ENCODE results near the gene CCDC102A.

CCDC102A gene

GRCh38 chr16:57538235-57538721 lies 1.9 kb upstream of the CCDC102A start:
- Histone ChIP-seq H3K27me3 (replicated peaks; ENCODE audit: control insufficient read depth, insufficient read depth, low read length, poor library complexity, severe bottlenecking) (no peaks in the 10 kb centered on the region), H3K4me3 (ENCODE audit: insufficient read depth, low read depth, low read length, poor library complexity, severe bottlenecking) (no peak overlapping the region), H3K9me3 (ENCODE audit: control insufficient read depth, low read length) (no peaks in the 10 kb centered on the region), H3K27ac (ENCODE audit: insufficient read depth, low read length, poor library complexity, severe bottlenecking) (peak overlapping the region; percentile 96), H3K4me1 (ENCODE audit: control insufficient read depth, insufficient read depth, low read length, poor library complexity, severe bottlenecking) (peaks cover 50% of the 10 kb centered on the region), H3K36me3 (ENCODE audit: control insufficient read depth, insufficient read depth, low read length) (no peaks in the 10 kb centered on the region)
- no peak for DNase-seq

GRCh38 chr16:57537581-57538234 lies 1.3 kb upstream of the CCDC102A start:
- DNase-seq, result no peak
- H3K27me3 ChIP-seq (replicated peaks; ENCODE audit: control insufficient read depth, insufficient read depth, low read length, poor library complexity, severe bottlenecking), result no peaks in the 10 kb centered on the region
- H3K9me3 ChIP-seq (ENCODE audit: control insufficient read depth, low read length), result no peaks in the 10 kb centered on the region
- H3K4me3 ChIP-seq (ENCODE audit: insufficient read depth, low read depth, low read length, poor library complexity, severe bottlenecking), result peak overlapping the region; percentile 83
- no peaks in the 10 kb centered on the region for H3K36me3 ChIP-seq (ENCODE audit: control insufficient read depth, insufficient read depth, low read length)
- peak overlapping the region; percentile 96 for H3K27ac ChIP-seq (ENCODE audit: insufficient read depth, low read length, poor library complexity, severe bottlenecking)
- peaks cover 55% of the 10 kb centered on the region for H3K4me1 ChIP-seq (ENCODE audit: control insufficient read depth, insufficient read depth, low read length, poor library complexity, severe bottlenecking)

DNA sequence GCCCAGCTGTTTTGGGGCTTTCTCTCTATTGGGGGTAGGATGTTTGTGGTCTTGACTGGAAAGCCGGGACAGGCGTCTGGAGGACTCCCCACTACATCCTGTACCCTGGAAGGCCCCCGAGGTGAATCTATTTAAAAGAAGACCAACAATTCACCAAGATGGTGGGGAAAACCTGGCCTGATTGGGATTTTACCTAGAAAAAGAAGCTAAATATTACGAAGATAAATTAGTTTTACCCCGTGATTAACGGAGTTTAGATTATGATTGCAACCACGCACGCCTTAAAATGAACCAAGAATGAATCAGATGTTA lies 779 bp upstream of the CCDC102A start:
- H3K4me1 ChIP-seq (ENCODE audit: control insufficient read depth, insufficient read depth, low read length, poor library complexity, severe bottlenecking), result peaks cover 55% of the 10 kb centered on the region
- H3K9me3 ChIP-seq (ENCODE audit: control insufficient read depth, low read length), result no peaks in the 10 kb centered on the region
- H3K4me3 ChIP-seq (ENCODE audit: insufficient read depth, low read depth, low read length, poor library complexity, severe bottlenecking), result peak overlapping the region; percentile 83
- no peaks in the 10 kb centered on the region for H3K27me3 ChIP-seq (replicated peaks; ENCODE audit: control insufficient read depth, insufficient read depth, low read length, poor library complexity, severe bottlenecking)
- H3K27ac ChIP-seq (ENCODE audit: insufficient read depth, low read length, poor library complexity, severe bottlenecking), result peak overlapping the region; percentile 96
- no peaks in the 10 kb centered on the region for H3K36me3 ChIP-seq (ENCODE audit: control insufficient read depth, insufficient read depth, low read length)
- peak in 1 of 3 donors; percentile 57 for DNase-seq

- peak; percentile 92 to 94 (median 94) for DNase-seq
- peak overlapping the region; percentile 83 for H3K4me3 ChIP-seq (ENCODE audit: insufficient read depth, low read depth, low read length, poor library complexity, severe bottlenecking)
- H3K36me3 ChIP-seq (ENCODE audit: control insufficient read depth, insufficient read depth, low read length), result no peaks in the 10 kb centered on the region
- H3K27ac ChIP-seq (ENCODE audit: insufficient read depth, low read length, poor library complexity, severe bottlenecking), result peak overlapping the region; percentile 98
- peaks cover 58% of the 10 kb centered on the region for H3K4me1 ChIP-seq (ENCODE audit: control insufficient read depth, insufficient read depth, low read length, poor library complexity, severe bottlenecking)
- no peaks in the 10 kb centered on the region for H3K9me3 ChIP-seq (ENCODE audit: control insufficient read depth, low read length)
- no peaks in the 10 kb centered on the region for H3K27me3 ChIP-seq (replicated peaks; ENCODE audit: control insufficient read depth, insufficient read depth, low read length, poor library complexity, severe bottlenecking)
Observed at GRCh38 chr16:57535680-57536305, 578 bp downstream of the CCDC102A start.

DNA sequence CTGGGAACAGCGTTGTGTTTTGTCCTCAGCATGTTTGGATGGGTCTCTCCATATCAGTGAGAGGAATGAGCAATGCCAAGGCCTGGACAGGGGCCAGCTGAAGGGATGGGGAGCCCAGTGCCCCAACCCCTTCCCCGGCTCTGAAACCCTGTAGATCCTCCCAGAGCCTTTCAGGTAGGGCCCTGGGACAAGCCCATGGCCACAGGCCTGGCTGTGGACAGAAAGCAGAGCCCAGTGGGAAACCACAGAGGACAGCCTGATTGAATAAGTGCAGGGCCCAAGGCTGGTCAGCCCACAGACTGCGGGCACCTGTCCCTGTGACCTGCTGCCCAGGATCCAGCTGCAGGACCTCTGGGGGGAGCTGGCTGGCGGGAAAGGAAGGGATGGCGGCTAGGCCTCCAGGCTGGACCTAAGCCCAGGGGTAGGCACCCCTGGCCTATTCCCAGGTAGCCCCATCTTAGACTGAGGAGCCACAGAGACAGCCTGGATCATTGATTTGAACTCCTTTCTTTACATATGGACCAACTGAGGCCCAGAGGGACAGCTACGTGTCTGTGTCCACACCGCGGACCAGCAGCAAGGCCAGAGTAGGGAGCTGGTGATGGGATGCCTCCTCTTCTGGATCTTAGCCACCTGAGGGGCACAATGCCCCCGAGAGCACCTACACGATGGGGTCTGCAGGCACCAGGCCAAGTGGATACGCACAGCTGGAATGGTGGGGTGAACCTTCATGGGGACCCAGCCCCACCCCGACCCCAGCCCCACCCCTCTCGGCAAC lies 1.3 kb downstream of the CCDC102A start:
- no peak for DNase-seq
- Histone ChIP-seq H3K27me3 (replicated peaks; ENCODE audit: control insufficient read depth, insufficient read depth, low read length, poor library complexity, severe bottlenecking) (no peaks in the 10 kb centered on the region), H3K36me3 (ENCODE audit: control insufficient read depth, insufficient read depth, low read length) (no peaks in the 10 kb centered on the region), H3K4me3 (ENCODE audit: insufficient read depth, low read depth, low read length, poor library complexity, severe bottlenecking) (no peak overlapping the region), H3K9me3 (ENCODE audit: control insufficient read depth, low read length) (no peaks in the 10 kb centered on the region), H3K4me1 (ENCODE audit: control insufficient read depth, insufficient read depth, low read length, poor library complexity, severe bottlenecking) (peaks cover 65% of the 10 kb centered on the region), H3K27ac (ENCODE audit: insufficient read depth, low read length, poor library complexity, severe bottlenecking) (peak overlapping the region; percentile 98)

- no peaks in the 10 kb centered on the region for H3K36me3 ChIP-seq (ENCODE audit: control insufficient read depth, insufficient read depth, low read length)
- no peaks in the 10 kb centered on the region for H3K27me3 ChIP-seq (replicated peaks; ENCODE audit: control insufficient read depth, insufficient read depth, low read length, poor library complexity, severe bottlenecking)
- no peak for DNase-seq
- H3K9me3 ChIP-seq (ENCODE audit: control insufficient read depth, low read length), result no peaks in the 10 kb centered on the region
- H3K4me3 ChIP-seq (ENCODE audit: insufficient read depth, low read depth, low read length, poor library complexity, severe bottlenecking), result no peak overlapping the region
- H3K27ac ChIP-seq (ENCODE audit: insufficient read depth, low read length, poor library complexity, severe bottlenecking), result peak overlapping the region; percentile 98
- peaks cover 72% of the 10 kb centered on the region for H3K4me1 ChIP-seq (ENCODE audit: control insufficient read depth, insufficient read depth, low read length, poor library complexity, severe bottlenecking)
Observed at GRCh38 chr16:57534337-57534880, 2.0 kb downstream of the CCDC102A start.

DNA sequence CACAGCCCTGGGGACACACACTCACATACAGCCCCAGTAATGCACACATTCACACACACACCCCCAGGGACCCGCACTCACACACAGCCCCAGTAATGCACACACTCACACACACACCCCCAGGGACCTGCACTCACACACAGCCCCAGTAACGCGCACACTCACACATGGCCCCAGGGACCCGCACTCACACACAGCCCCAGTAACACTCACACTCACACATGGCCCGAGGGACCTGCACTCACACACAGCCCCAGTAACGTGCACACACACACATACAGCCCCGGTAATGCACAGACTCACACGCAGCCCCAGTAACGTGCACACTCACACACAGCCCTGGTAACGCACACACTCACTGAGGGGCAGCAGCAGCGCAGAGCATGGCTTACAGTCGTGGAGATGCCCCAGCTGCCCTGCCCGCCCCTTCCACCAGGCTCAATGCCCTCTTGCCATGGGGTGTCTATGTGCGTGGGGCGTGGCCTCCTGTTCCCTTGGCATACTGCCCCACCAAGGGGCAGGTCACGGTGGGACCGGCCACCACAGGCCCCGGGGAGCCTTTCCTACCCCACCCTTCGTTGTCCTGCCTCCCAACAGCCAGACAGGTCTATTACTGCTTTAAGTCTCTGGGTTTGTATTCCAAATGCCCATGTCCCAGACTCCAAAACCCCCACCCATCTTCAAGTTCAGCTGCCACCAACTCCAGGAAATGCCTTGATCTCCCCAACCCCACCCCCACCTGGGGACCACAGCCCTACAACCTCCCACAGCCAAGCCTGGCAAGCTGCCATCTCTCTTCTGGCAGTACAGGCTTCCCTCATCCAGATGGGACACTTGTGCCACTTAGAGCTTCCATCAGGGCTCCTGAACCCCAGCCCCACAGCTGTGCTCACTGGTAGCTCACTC lies 2.7 kb downstream of the CCDC102A start:
- H3K27me3 ChIP-seq (replicated peaks; ENCODE audit: control insufficient read depth, insufficient read depth, low read length, poor library complexity, severe bottlenecking), result no peaks in the 10 kb centered on the region
- H3K4me1 ChIP-seq (ENCODE audit: control insufficient read depth, insufficient read depth, low read length, poor library complexity, severe bottlenecking), result peaks cover 72% of the 10 kb centered on the region
- no peaks in the 10 kb centered on the region for H3K36me3 ChIP-seq (ENCODE audit: control insufficient read depth, insufficient read depth, low read length)
- H3K4me3 ChIP-seq (ENCODE audit: insufficient read depth, low read depth, low read length, poor library complexity, severe bottlenecking), result no peak overlapping the region
- H3K9me3 ChIP-seq (ENCODE audit: control insufficient read depth, low read length), result no peaks in the 10 kb centered on the region
- peak; percentile 26 to 36 (median 29) for DNase-seq
- H3K27ac ChIP-seq (ENCODE audit: insufficient read depth, low read length, poor library complexity, severe bottlenecking), result peak overlapping the region; percentile 56

DNA sequence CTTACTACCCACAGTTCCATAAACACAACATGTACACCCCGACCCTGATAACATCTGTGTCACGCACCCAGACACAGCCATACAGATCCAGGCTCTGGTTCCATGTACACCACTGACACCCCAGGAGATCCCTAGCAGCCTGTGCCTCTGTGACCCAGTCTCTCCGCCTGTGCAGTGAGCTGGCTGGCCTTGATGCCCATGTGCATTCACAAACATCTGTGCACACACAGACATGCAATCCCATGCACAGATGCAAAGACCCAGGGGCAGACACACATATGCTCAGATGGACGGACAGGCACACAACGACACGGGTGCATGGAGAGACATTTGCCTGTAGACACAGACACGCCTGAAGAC lies 4.1 kb downstream of the CCDC102A start:
- DNase-seq, result no peak
- Histone ChIP-seq H3K27me3 (replicated peaks; ENCODE audit: control insufficient read depth, insufficient read depth, low read length, poor library complexity, severe bottlenecking) (no peaks in the 10 kb centered on the region), H3K9me3 (ENCODE audit: control insufficient read depth, low read length) (no peaks in the 10 kb centered on the region), H3K36me3 (ENCODE audit: control insufficient read depth, insufficient read depth, low read length) (no peaks in the 10 kb centered on the region), H3K27ac (ENCODE audit: insufficient read depth, low read length, poor library complexity, severe bottlenecking) (peak overlapping the region; percentile 42), H3K4me1 (ENCODE audit: control insufficient read depth, insufficient read depth, low read length, poor library complexity, severe bottlenecking) (peaks cover 58% of the 10 kb centered on the region), H3K4me3 (ENCODE audit: insufficient read depth, low read depth, low read length, poor library complexity, severe bottlenecking) (no peak overlapping the region)

DNA sequence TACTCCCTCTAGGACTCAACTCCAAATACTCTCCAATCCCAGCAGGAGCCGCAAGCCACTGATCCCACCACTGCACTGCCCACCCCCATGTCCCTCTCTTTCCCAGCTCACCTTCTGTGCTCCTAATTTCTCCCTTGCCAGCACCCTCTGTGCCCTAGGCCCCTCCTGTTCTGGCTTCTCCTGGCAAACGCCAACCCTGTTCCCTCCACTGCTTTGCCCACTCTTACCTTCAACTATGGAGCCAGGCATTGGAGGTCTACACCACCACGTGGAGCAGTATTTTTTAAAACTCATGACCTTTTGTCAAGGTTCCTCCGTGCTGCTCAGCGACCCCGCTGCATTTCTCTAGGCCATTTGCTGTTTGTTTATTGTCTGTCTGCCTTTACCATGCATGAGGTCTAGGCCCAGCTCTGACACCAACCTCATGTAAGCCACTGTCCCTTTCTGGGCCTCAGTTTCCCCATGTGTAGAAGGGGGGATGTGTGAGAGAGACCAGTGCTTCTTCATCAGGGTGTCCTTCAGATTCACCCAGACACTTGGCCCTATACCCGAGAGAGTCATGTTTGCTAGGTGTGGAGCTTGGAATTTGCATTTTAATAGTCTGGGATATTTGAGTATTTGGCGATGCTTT lies 4.6 kb downstream of the CCDC102A start:
- DNase-seq, result no peak
- no peak overlapping the region for H3K4me3 ChIP-seq (ENCODE audit: insufficient read depth, low read depth, low read length, poor library complexity, severe bottlenecking)
- H3K27me3 ChIP-seq (replicated peaks; ENCODE audit: control insufficient read depth, insufficient read depth, low read length, poor library complexity, severe bottlenecking), result no peaks in the 10 kb centered on the region
- H3K36me3 ChIP-seq (ENCODE audit: control insufficient read depth, insufficient read depth, low read length), result no peaks in the 10 kb centered on the region
- no peaks in the 10 kb centered on the region for H3K9me3 ChIP-seq (ENCODE audit: control insufficient read depth, low read length)
- H3K27ac ChIP-seq (ENCODE audit: insufficient read depth, low read length, poor library complexity, severe bottlenecking), result no peak overlapping the region
- peaks cover 56% of the 10 kb centered on the region for H3K4me1 ChIP-seq (ENCODE audit: control insufficient read depth, insufficient read depth, low read length, poor library complexity, severe bottlenecking)

Measured in effector memory CD4-positive, alpha-beta T cell (primary cell).